NCI-H2171 treated with DMSO at 0.1 percent for 48 hours (cell line): ENCODE measurements around the gene LARP7.
A peak's percentile ranks its signal among the peaks of the same experiment; 100 is the strongest.
"Not testable (repeated sequence)": the region's sequence is repeated elsewhere in the genome, so short reads cannot be mapped to it uniquely, and the experiment has no call there.

Experiments used
- DNase-seq: peaks from one replicate; lab custom pipeline; 2025; lab: John Stamatoyannopoulos, UW

Gene LARP7

GRCh38 chr4:112636688-112637551 is at the start of gene LARP7, which contains the start of gene ZGRF1:
LARP7 (plus strand) TSS chr4:112637143; CDS start chr4:112644670, 7,527 bp downstream.
ZGRF1 (minus strand) TSS chr4:112636909; CDS start chr4:112633176, 3,733 bp downstream.
- peak; percentile 94 for DNase-seq

- no peak for DNase-seq
Measured at GRCh38 chr4:112589206-112589605, 47.7 kb upstream of the LARP7 start.

GRCh38 chr4:112591593-112591992 is 45.4 kb upstream of the LARP7 start:
- DNase-seq: no peak

- no peak for DNase-seq
Measured at GRCh38 chr4:112592717-112593116, 44.2 kb upstream of the LARP7 start.

- DNase-seq: no peak
Measured at GRCh38 chr4:112593438-112594133, 43.4 kb upstream of the LARP7 start.

GRCh38 chr4:112594993-112595392 is 42.0 kb upstream of the LARP7 start:
- no peak for DNase-seq

- peak; percentile 46 for DNase-seq
Measured at GRCh38 chr4:112604589-112604988, 32.4 kb upstream of the LARP7 start.

GRCh38 chr4:112612814-112613213 is 24.1 kb upstream of the LARP7 start:
- DNase-seq: not testable (repeated sequence)

- DNase-seq: no peak
Measured at GRCh38 chr4:112616984-112617383, 20.0 kb upstream of the LARP7 start.

GRCh38 chr4:112626228-112626627 is 10.7 kb upstream of the LARP7 start:
- no peak for DNase-seq

- peak; percentile 38 for DNase-seq
Measured at GRCh38 chr4:112633477-112634235, 3.3 kb upstream of the LARP7 start.

- DNase-seq: no peak
Measured at GRCh38 chr4:112637552-112637866, 566 bp downstream of the LARP7 start.

- DNase-seq: no peak
Measured at GRCh38 chr4:112642526-112642925, 5.6 kb downstream of the LARP7 start.

GRCh38 chr4:112644595-112645535 is 7.9 kb downstream of the LARP7 start:
- not testable (repeated sequence) for DNase-seq

- no peak for DNase-seq
Measured at GRCh38 chr4:112645541-112646329, 8.8 kb downstream of the LARP7 start.

- no peak for DNase-seq
Measured at GRCh38 chr4:112646632-112647537, 9.9 kb downstream of the LARP7 start.

- DNase-seq: no peak
Measured at GRCh38 chr4:112647785-112648184, 10.8 kb downstream of the LARP7 start.

GRCh38 chr4:112648263-112649054 is 11.5 kb downstream of the LARP7 start:
- no peak for DNase-seq

GRCh38 chr4:112649055-112649408 is 12.1 kb downstream of the LARP7 start:
- DNase-seq: no peak
